Erythroblast (primary cell): ENCODE measurements around the gene STUB1.

Source experiments
- GATA1 ChIP-seq: IDR thresholded peaks from 2 replicates; pipeline ENCODE4 v1.6.1; 2011; ENCODE audit warnings: low read depth, mild to moderate bottlenecking, control low read depth, low read length, moderate library complexity
- POLR2A ChIP-seq: IDR thresholded peaks from 2 replicates; pipeline ENCODE4 v1.6.1; 2011; ENCODE audit warnings: mild to moderate bottlenecking, low read length

DNA sequence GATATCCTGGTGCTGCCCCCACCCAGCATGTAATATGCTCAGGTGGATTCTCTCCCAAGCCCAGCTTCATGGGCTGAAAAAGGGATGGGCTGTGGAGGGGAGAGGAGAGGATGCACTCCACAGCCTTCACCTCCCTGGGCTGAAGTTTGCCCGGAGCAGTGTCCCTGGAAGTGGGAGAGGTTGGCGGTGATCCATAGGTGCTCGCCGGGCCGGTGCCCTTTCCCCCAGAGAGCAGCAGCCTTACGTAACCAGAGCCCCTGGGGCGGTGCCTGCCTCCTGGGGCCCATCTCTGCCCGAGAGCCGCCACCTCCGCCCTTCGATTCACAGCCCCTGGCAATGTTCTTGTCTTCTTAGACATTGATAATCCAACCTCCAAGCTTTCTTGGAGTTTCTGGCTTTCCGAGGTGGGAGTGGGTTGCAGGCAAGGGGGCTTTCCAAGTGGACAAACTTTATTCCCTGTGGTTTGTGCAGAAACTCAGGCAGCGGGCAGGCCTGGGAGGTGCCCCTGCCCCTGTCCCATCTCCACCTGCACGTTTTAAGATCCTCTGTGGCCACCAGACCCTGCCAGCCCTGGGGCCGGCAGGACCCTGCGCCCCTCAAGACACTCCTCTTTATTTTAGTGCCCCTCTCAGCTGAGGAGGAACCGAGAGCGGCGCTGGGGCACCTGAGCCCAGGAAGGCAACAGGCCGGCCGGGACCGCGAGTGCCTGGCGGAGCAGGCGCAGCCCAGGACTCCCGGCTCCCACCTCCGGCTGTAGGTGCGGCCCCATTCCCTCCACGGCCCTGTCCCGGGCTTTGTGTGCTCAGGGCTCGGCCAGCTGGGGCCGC is 34.1 kb upstream of the STUB1 start:
- TF ChIP-seq POLR2A, result no peak
- TF ChIP-seq GATA1, result no peak
